ENCODE data around the gene RNF208.

DNA sequence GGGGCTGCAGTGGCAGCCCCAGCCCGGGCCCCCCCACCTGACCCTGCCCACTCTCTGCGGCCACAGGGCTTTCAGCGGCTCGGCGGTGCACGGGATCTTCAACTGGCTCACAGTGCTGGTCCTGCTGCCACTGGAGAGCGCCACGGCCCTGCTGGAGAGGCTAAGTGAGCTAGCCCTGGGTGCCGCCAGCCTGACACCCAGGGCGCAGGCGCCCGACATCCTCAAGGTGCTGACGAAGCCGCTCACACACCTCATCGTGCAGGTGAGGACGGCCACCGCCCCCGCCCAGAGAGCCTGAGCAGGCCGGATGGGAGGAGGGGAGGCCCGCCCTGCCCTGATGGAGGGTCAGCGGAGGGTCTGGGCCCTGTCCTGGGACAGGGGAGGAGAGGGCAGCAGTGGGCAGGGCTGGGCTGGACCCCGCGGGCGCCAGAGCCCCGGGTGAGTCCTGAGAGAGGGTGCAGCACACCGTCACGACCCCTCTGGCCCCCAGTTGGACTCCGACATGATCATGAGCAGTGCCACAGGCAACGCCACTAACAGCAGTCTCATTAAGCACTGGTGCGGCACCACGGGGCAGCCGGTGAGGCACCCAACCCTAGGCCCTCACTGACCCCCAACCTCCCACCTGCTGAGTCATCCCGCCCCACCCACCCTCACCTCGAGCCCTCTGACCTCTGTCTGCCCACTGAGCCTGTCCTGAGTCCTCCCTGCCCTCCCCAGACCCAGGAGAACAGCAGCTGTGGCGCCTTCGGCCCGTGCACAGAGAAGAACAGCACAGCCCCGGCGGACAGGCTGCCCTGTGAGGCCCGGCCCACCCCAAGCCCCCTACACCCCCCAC, 11.3 kb upstream of the RNF208 start:
- TF ChIP-seq, protein P1, sequence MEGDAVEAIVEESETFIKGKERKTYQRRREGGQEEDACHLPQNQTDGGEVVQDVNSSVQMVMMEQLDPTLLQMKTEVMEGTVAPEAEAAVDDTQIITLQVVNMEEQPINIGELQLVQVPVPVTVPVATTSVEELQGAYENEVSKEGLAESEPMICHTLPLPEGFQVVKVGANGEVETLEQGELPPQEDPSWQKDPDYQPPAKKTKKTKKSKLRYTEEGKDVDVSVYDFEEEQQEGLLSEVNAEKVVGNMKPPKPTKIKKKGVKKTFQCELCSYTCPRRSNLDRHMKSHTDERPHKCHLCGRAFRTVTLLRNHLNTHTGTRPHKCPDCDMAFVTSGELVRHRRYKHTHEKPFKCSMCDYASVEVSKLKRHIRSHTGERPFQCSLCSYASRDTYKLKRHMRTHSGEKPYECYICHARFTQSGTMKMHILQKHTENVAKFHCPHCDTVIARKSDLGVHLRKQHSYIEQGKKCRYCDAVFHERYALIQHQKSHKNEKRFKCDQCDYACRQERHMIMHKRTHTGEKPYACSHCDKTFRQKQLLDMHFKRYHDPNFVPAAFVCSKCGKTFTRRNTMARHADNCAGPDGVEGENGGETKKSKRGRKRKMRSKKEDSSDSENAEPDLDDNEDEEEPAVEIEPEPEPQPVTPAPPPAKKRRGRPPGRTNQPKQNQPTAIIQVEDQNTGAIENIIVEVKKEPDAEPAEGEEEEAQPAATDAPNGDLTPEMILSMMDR (IDR thresholded peaks at IDR 0.05), result no peak
- no peak for TF ChIP-seq POLR2A (IDR thresholded peaks at IDR 0.05)

Measured in adrenal gland (tissue), 5 donors.